ENCODE measurements around the gene HHIPL1.
"Not testable (repeated sequence)": the region's sequence is repeated elsewhere in the genome, so short reads cannot be mapped to it uniquely, and the experiment has no call there.

The HHIPL1 gene

DNA sequence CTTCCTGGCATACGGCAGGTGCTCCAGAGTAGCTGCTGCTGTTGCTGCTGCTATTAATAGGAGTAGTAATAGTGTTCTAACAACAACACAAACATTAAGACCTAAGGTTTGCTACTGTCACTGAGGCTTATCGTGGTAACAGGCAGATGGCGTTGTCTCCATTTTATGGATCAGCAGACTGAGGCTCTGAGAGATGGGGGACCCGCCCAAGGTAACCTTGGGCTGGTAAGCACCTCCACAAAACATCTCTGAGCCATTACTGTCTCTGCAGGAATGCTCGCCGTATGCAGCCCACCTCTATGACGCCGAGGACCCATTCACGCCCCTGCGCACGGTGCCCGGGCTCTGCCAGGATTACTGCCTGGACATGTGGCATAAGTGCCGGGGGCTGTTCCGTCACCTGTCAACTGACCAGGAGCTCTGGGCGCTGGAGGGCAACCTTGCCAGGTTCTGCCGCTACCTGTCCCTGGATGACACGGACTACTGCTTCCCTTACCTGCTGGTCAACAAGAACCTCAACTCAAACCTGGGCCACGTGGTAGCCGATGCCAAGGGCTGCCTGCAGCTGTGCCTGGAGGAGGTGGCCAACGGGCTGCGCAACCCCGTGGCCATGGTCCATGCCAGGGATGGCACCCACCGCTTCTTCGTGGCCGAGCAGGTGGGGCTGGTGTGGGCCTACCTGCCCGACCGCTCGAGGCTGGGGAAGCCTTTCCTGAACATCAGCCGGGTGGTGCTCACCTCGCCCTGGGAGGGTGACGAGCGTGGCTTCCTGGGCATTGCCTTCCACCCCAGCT is 7.2 kb downstream of the HHIPL1 start:
- TF ChIP-seq POLR2A (IDR thresholded peaks at IDR 0.05; ENCODE audit: low read length) (no peak), GATA1 (IDR thresholded peaks at IDR 0.05; ENCODE audit: low read depth, low read length) (no peak)
- no peak for DNase-seq

DNA sequence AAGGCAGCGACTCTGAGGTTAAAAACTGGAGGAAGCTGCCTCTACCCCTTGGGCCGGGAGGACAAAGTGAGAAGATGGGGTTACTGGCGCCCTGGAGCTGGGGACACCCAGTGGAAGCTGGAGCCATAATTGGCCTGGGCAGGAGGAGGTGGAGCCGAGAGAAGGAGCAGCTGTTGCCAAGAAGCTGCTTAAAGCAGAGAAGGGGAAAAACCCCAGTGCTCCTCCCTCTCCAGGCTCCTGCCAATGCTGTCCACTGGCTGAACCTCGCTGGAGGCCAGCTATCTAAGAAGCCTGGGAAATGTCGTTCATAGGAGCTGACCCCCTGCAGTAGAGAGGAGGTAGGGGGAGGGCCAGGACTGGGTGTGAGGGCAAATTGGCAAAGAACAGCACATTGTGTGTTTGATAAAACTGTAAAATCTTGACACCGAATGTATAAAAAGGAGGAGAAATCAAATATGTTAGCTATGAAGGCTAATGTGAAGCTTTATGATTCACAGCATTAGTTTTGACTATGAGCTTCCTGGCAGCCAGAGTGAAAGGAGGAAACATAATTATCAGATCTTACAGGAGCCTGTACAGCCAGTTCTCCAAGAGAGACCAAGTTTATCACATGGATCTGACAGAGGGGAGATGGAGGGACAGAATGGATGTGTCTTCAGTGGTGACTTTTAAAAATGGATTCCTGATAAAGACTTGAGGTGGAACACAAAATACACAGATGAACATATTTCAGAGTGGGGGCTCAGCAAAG is 9.5 kb downstream of the HHIPL1 start:
- no peak for DNase-seq

DNA sequence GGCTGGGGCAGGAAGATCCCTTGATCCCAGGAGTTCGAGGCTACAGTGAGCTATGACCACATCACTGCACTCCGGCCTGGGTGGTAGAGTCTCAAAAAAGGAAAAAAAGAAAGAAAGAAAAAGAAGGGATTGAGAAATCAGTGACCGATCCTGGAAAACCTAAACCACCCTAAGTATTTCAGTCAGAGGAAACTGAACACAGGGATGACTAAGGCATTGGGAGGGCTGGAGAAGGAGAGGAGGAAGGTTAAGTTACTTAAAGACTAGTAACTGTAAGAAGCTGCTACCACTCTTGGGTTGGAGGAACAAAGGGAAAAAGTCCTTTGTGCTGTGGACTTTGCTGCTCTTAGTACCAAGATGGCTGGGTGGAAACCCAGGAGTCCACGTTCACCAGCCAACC is 10.6 kb downstream of the HHIPL1 start:
- no peak for DNase-seq
- TF ChIP-seq POLR2A (IDR thresholded peaks at IDR 0.05; ENCODE audit: low read length) (no peak), GATA1 (IDR thresholded peaks at IDR 0.05; ENCODE audit: low read depth, low read length) (no peak)

More for the DNA sequence above, 9.5 kb downstream of the HHIPL1 start:
- TF ChIP-seq GATA1 (IDR thresholded peaks at IDR 0.05; ENCODE audit: low read depth, low read length) (no peak), POLR2A (IDR thresholded peaks at IDR 0.05; ENCODE audit: low read length) (no peak)

DNA sequence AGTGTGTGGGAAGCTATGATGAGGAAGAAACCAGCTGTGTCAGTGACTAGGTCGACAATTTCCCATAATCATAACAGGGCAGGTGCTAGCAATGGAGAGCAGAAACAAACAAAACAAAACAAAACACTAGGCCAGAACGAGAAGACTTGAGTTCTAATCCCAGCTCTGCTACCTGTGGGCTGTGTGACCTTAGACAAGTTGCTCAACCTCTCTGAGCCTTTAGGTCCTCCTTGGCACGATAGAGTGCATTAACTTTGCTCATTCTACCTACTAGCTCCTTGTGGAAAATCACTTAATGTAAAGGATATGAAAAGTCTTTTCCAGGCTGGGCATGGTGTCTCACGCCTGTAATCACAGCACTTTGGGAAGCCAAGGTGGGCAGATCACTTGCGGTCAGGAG is 11.2 kb downstream of the HHIPL1 start:
- TF ChIP-seq POLR2A (IDR thresholded peaks at IDR 0.05; ENCODE audit: low read length), result no peak
- TF ChIP-seq GATA1 (IDR thresholded peaks at IDR 0.05; ENCODE audit: low read depth, low read length), result no peak
- DNase-seq, result no peak

DNA sequence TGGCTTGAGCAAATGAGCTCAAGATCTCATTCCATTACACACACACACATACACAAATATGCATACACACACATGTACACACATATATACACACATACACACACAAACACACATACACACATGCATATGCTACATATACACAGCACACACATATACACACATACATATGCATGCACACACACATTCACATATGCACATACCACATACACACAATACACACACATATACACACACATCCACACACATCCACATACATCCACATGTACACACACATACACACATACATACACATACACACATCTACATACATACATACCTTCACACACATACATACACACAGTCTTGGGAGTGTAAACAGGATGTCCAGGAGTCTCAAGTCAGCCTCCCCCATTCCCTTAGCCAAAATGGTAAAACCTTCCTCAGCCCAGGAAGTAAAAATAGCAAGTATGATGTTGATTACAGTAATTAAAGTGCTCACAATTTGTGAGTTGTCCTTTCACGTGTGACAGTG is 12.8 kb downstream of the HHIPL1 start:
- TF ChIP-seq POLR2A (IDR thresholded peaks at IDR 0.05; ENCODE audit: low read length), result no peak
- no peak for TF ChIP-seq GATA1 (IDR thresholded peaks at IDR 0.05; ENCODE audit: low read depth, low read length)
- no peak for DNase-seq

DNA sequence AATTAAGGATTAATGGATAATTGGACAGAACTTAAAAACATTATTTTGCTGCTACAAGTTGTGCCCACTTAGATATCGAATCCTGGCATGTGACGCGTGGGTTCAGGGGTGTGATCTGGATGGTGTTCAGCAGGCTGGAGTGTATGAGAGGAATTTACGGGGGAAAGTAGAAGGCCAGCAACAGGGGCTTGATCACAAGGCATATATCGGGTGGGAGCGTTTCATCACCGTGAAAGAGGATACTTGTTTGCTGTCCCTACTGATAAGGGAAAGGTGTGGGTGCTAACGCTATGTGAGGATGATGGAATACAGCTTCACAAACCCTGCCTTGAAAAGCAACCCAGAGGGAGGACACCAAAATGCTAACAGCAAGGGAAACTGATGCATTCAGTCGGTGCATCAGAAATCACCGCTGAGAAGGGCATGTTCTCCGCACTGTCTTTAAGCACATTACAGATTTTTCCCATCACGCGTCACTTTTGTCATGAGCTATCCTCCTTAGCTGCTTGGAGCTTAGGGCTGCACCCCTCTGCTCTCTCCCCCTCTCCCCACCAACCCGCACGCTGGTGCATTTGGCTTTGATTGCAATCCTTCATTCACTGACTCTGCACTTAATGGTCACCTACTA is 13.4 kb downstream of the HHIPL1 start:
- no peak for DNase-seq
- TF ChIP-seq POLR2A (IDR thresholded peaks at IDR 0.05; ENCODE audit: low read length) (no peak), GATA1 (IDR thresholded peaks at IDR 0.05; ENCODE audit: low read depth, low read length) (no peak)

DNA sequence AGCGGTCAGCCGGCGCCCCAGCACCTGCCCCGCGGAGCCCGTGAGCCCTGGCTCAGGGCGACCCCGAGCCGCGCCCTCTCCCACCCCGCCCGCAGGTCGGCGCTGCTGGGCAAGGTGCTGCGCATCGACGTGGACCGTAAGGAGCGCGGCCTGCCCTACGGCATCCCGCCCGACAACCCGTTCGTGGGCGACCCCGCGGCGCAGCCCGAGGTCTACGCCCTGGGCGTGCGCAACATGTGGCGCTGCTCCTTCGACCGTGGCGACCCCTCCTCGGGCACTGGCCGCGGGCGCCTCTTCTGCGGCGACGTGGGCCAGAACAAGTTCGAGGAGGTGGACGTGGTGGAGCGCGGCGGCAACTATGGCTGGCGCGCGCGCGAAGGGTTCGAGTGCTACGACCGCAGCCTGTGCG is 14.4 kb downstream of the HHIPL1 start:
- DNase-seq, result no peak
- TF ChIP-seq GATA1 (IDR thresholded peaks at IDR 0.05; ENCODE audit: low read depth, low read length), result no peak
- TF ChIP-seq POLR2A (IDR thresholded peaks at IDR 0.05; ENCODE audit: low read length), result no peak

DNA sequence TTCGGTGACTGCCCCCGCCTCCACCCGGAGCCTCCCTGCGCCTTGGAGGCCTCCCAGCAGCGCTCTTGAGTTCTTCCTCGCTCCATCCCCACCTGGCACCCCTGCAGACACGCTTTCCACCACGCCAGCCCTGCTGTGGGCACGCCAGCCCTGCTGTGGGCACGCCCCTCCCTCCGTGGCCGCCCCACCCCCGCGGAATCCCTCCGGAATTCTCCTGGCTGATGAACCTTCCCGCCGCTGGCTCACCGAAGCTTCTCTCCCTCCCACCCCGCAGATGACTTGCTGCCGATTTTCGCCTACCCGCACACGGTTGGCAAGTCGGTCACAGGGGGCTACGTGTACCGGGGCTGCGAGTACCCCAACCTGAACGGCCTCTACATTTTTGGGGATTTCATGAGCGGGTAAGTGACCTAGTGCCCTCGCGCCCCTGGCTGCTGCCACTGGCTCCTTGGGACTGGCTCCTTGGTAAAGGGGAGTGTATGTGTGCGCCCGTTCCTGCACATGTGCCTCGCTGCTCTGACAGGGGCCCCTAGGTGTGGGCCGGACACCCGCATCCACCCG is 15.2 kb downstream of the HHIPL1 start:
- TF ChIP-seq GATA1 (IDR thresholded peaks at IDR 0.05; ENCODE audit: low read depth, low read length), result no peak
- no peak for TF ChIP-seq POLR2A (IDR thresholded peaks at IDR 0.05; ENCODE audit: low read length)
- no peak for DNase-seq

DNA sequence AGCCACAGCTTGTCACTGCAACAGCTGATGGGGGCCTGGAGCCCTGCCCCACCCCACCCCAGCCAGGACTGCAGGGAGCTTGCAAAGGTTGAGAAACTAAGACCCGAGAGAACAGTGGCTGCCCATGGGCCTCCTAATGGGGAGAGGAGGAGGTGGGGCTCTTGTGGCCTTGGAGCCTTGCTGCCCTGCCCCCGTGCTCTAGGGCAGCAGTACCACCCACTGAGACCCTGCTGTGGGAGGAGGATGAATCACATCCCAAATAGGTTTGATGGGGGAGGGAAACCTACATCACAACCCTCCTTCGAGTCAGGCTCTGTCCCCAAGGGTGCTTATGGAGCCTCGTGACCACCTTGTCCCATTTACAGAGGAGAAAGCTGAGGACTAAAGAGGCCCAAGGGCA is 15.9 kb downstream of the HHIPL1 start:
- DNase-seq, result no peak
- TF ChIP-seq GATA1 (IDR thresholded peaks at IDR 0.05; ENCODE audit: low read depth, low read length) (no peak), POLR2A (IDR thresholded peaks at IDR 0.05; ENCODE audit: low read length) (no peak)

DNA sequence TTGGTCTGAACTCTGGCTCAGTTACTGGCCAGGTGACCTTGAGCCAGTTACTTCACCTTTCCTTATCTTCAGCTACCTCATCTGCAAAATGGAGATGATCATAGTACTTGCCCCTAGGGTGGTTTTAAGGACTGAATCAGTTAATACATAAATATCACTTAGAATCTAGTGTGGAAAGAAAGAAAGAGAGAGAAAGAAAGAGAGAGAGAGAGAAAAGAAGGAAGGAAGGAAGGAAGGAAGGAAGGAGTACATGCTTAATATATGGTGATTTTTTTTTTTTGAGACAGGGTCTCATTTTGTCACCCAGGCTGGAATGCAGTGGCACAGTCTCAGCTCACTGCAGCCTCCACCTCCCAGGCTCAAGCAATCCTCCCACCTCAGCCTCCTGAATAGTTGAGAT is 16.3 kb downstream of the HHIPL1 start:
- DNase-seq, result not testable (repeated sequence)

DNA sequence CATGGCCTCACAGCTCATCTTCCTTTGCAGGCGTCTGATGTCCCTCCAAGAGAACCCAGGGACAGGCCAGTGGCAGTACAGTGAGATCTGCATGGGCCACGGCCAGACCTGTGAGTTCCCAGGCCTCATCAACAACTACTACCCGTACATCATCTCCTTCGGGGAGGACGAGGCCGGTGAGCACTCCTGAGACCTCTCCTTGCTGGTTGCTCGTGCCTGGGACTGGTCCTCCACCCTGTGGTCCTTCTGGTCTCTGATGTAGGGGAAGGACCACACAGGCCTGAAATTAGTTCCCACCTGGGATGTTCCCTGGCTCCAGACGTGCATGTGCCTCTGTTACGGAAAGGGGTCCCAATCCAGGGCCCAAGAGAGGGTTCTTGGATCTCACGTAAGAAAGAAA is 17.9 kb downstream of the HHIPL1 start:
- no peak for DNase-seq
- TF ChIP-seq POLR2A (IDR thresholded peaks at IDR 0.05; ENCODE audit: low read length), result no peak
- TF ChIP-seq GATA1 (IDR thresholded peaks at IDR 0.05; ENCODE audit: low read depth, low read length), result no peak

DNA sequence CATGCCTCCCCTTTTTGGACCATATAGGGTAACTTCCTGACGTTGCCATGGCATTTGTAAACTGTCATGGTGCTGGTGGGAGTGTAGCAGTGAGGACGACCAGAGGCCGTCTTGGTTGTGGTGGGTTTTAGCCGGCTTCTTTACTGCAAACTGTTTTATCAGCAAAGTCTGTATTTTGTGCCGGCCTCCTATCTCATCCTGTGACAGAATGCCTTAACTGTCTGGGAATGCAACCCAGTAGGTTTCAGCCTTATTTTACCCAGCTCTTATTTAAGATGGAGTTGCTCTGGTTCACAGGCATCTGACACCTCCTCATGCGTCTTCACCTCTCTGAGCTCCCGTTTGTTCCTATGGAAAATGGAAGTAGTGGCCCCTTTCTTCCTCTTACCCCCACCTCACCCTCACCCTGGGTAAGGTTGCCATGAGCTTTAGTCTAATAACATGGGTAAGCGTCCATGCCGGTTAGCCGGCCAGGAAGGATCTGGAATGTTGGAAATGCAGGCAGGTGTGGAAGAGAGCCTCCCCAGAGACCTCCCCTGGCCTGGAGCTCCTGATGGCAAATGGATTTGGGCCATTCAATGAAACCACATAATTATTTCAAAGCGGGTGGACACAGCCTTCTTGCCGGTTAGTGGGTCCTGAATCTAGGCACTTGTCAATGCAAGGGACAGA is 18.6 kb downstream of the HHIPL1 start:
- TF ChIP-seq GATA1 (IDR thresholded peaks at IDR 0.05; ENCODE audit: low read depth, low read length) (no peak), POLR2A (IDR thresholded peaks at IDR 0.05; ENCODE audit: low read length) (no peak)
- no peak for DNase-seq

DNA sequence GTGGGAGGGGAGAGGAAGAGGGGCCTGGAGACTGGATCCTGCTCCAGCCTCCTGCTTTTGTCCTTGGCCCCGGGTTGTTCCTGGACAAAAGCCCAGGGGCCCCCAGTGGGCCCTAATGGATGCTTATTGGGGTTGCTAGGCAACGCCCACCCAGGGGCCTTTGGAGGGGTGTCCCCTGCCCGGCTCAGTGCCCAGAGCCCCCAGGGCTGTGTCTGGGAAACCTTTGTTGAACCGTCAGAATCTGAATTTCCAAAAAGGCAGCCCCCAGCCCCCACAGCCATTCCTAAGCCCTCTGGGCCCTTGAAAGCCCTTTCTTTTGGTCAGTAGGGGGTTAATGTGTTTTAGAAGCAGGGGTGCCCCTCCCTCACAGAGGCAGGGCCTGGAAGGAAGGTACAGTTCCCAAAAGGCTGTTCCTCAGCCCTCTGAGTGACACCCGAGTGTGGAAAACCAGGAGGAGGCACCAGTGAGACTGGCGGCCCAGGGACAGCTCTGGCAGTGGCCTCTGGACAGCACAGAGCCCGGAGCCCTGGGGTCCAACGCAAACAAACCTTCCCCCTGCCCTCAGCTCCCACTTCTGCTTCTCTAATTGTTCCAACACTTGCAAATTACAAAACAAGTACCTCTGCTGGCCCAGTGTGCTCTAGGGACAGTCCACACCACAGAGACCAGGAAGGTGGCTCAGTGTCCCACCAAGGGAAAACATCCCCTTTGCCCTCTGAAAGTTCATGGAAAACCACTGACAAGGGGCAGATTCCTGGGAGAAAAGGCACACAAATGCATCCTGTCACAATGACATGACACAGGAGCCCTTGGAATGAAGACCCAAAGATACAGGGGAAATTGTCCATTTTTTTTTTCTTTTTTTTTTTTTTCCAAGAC is 19.4 kb downstream of the HHIPL1 start:
- no peak for TF ChIP-seq GATA1 (IDR thresholded peaks at IDR 0.05; ENCODE audit: low read depth, low read length)
- TF ChIP-seq POLR2A (IDR thresholded peaks at IDR 0.05; ENCODE audit: low read length), result no peak
- DNase-seq, result no peak

Data from erythroblast (primary cell).